KG1 (cell line): Measurements from ENCODE around the gene THAP10.
"Not testable (repeated sequence)": the region's sequence is repeated elsewhere in the genome, so short reads cannot be mapped to it uniquely, and the experiment has no call there.

ENCODE experiments used
- DNase-seq: peaks from one replicate; lab custom pipeline; 2025; lab: John Stamatoyannopoulos, UW

Gene THAP10

GRCh38 chr15:70876683-70877082, 15.6 kb downstream of the THAP10 start:
- DNase-seq = no peak

GRCh38 chr15:70876011-70876410, 16.2 kb downstream of the THAP10 start:
- DNase-seq = no peak

GRCh38 chr15:70875001-70875782, 17.0 kb downstream of the THAP10 start:
- no peak for DNase-seq

GRCh38 chr15:70873232-70874054, 18.8 kb downstream of the THAP10 start:
- DNase-seq = no peak

- DNase-seq = not testable (repeated sequence)
Measured at GRCh38 chr15:70871490-70871889, 20.7 kb downstream of the THAP10 start.

GRCh38 chr15:70870051-70870450, 22.2 kb downstream of the THAP10 start:
- no peak for DNase-seq

- DNase-seq = no peak
Measured at GRCh38 chr15:70869346-70869745, 22.9 kb downstream of the THAP10 start.

GRCh38 chr15:70867911-70868467, 24.2 kb downstream of the THAP10 start:
- no peak for DNase-seq

GRCh38 chr15:70866982-70867641, 25.1 kb downstream of the THAP10 start:
- no peak for DNase-seq

- no peak for DNase-seq
Measured at GRCh38 chr15:70863450-70864218, 28.6 kb downstream of the THAP10 start.

GRCh38 chr15:70859998-70860397, 32.2 kb downstream of the THAP10 start:
- no peak for DNase-seq

GRCh38 chr15:70859322-70859908, 32.8 kb downstream of the THAP10 start:
- DNase-seq = no peak

GRCh38 chr15:70858614-70859321, 33.5 kb downstream of the THAP10 start:
- DNase-seq = not testable (repeated sequence)

- no peak for DNase-seq
Measured at GRCh38 chr15:70857562-70858285, 34.5 kb downstream of the THAP10 start.

GRCh38 chr15:70856884-70857561, 35.2 kb downstream of the THAP10 start:
- no peak for DNase-seq

- no peak for DNase-seq
Measured at GRCh38 chr15:70856177-70856883, 35.9 kb downstream of the THAP10 start.

GRCh38 chr15:70855764-70856163, 36.5 kb downstream of the THAP10 start:
- no peak for DNase-seq

- DNase-seq = no peak
Measured at GRCh38 chr15:70854666-70854976, 37.6 kb downstream of the THAP10 start.
